Stimulated activated CD4-positive, alpha-beta T cell treated with anti-CD3 and anti-CD28 coated beads, Interleukin-12 subunit alpha, Interleukin-12 subunit beta, amount 100 ng/mL, for 48 hours (primary cell): ENCODE data around the gene SEPTIN11.

Experiments used
- DNase-seq, 3 donors: peaks; one replicate each; pipeline ENCODE4 v3.0.0-alpha.2; 2020; ENCODE audit warnings: low read depth in 2 of 3, low spot score in 1 of 3

SEPTIN11 gene

GRCh38 chr4:76949276-76950051 is at the start of gene SEPTIN11:
Gene SEPTIN11 (plus strand): TSS chr4:76949752. CDS start chr4:76949904, 152 bp downstream.
- peak; percentile 55 to 73 (median 62) for DNase-seq

GRCh38 chr4:76902233-76902890 is 47.2 kb upstream of the SEPTIN11 start:
- DNase-seq, result no peak

- DNase-seq, result no peak
Observed at GRCh38 chr4:76904646-76905190, 44.8 kb upstream of the SEPTIN11 start.

- no peak for DNase-seq
Observed at GRCh38 chr4:76905521-76905920, 44.0 kb upstream of the SEPTIN11 start.

- no peak for DNase-seq
Observed at GRCh38 chr4:76909711-76910110, 39.8 kb upstream of the SEPTIN11 start.

GRCh38 chr4:76920715-76921114 is 28.8 kb upstream of the SEPTIN11 start:
- DNase-seq, result no peak

GRCh38 chr4:76923619-76924357 is 25.8 kb upstream of the SEPTIN11 start:
- no peak for DNase-seq

- no peak for DNase-seq
Observed at GRCh38 chr4:76926841-76927240, 22.7 kb upstream of the SEPTIN11 start.

GRCh38 chr4:76930685-76931084 is 18.9 kb upstream of the SEPTIN11 start:
- DNase-seq, result no peak

GRCh38 chr4:76931087-76931486 is 18.5 kb upstream of the SEPTIN11 start:
- no peak for DNase-seq

GRCh38 chr4:76931576-76932276 is 17.8 kb upstream of the SEPTIN11 start:
- no peak for DNase-seq

GRCh38 chr4:76939184-76939583 is 10.4 kb upstream of the SEPTIN11 start:
- DNase-seq, result no peak

GRCh38 chr4:76943129-76943620 is 6.4 kb upstream of the SEPTIN11 start:
- DNase-seq, result no peak

GRCh38 chr4:76943790-76944189 is 5.8 kb upstream of the SEPTIN11 start:
- no peak for DNase-seq

GRCh38 chr4:76947369-76947768 is 2.2 kb upstream of the SEPTIN11 start:
- DNase-seq, result no peak

GRCh38 chr4:76948443-76949275 is 893 bp upstream of the SEPTIN11 start:
- DNase-seq, result peak; percentile 17 to 42 (median 27)

- peak in 2 of 3 donors; percentile 27 to 50 for DNase-seq
Observed at GRCh38 chr4:76950052-76950955, 752 bp downstream of the SEPTIN11 start.

- peak in 1 of 3 donors; percentile 11 for DNase-seq
Observed at GRCh38 chr4:76950956-76951671, 1.6 kb downstream of the SEPTIN11 start.
